Activated T-helper 2 cell treated with anti-CD3 and anti-CD28 coated beads, Interferon-gamma antibody, Interleukin-2, Interleukin-4, amounts not matched to agents 10 μg/mL and 5 μg/mL and 100 μg/mL, durations not matched to agents 14 hours and 24 hours and 36 hours (primary cell): ENCODE data around the gene SCCPDH. TPM values are rescaled to one million over a fixed set of nuclear protein-coding genes. Genes with fewer than 3 reads are reported as not detected.
"Not testable (repeated sequence)": the region's sequence is repeated elsewhere in the genome, so short reads cannot be mapped to it uniquely, and the experiment has no call there.

Experiments
- DNase-seq: peaks from one replicate; pipeline ENCODE4 v3.0.0; 2021; ENCODE audit warnings: low spot score
- H3K27ac Mint-ChIP-seq: one replicate; pipeline ENCODE4 v1.8.0; 2021; ENCODE audit warnings: mixed read lengths
- H3K27me3 Mint-ChIP-seq: one replicate; pipeline ENCODE4 v1.8.0; 2021; ENCODE audit warnings: low read depth, mixed read lengths
- H3K36me3 Mint-ChIP-seq: one replicate; pipeline ENCODE4 v1.8.0; 2021; ENCODE audit warnings: low read depth, mixed read lengths
- H3K4me1 Mint-ChIP-seq: one replicate; pipeline ENCODE4 v1.8.0; 2021; ENCODE audit warnings: low read depth, mixed read lengths
- H3K4me3 Mint-ChIP-seq: one replicate; pipeline ENCODE4 v1.8.0; 2021; ENCODE audit warnings: low read depth, mild to moderate bottlenecking, moderate library complexity, mixed read lengths
- H3K9me3 Mint-ChIP-seq: one replicate; pipeline ENCODE4 v1.8.0; 2021; ENCODE audit warnings: mixed read lengths
- intact Hi-C: fragments of 100-400 bp; cut with micrococcal nuclease; formaldehyde crosslinking; loops from one replicate; pipeline ENCODE4 v1.15.1; 2023
- total RNA-seq: library from RNA; stranded (reverse); gene quantifications from 2 replicates; pipeline ENCODE4 v1.2.3, GENCODE V29; 2022

SCCPDH gene
- total RNA-seq, 1 donor from 2014 or later, result 34.3 TPM

DNA sequence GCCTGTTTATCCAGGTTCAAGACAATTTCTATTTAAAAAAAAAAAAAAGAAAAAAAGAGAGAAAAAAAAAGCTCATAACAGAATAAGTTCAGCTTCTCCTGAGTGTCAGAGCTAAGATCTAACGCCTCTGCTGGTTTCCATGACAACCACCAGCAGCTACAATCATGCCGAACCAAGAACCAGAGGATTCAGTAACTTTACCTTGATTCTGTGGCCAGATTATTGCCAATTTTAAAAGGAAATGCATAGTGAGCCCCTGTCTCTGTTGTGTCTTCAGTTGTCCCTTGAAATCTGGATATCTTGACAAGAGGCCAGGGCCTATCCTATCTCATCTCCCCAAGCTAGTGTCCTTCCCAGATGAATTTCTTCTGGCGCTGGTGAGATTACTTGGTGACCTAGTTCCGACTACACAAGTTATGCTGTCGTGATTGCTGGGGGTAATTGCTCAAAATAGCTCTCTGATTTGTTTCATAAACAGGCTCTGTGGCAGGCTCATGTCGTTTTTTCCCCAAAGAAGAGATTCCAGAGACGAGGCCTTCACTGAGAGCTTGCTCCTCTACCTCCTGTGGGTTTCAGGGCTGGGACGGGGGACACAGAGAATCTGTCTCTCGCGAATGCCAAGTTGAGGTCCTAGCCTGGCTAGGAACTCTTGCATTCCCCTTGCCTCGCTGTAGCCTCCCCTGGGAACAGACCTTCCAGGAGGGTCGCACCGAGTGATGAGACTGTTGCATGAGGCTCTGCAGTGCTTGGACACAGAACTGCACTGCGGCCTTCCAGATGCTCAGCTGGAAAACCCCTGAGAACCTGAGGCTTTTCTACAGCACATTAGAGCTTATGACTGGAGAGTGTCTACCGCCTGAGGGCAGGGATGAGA lies 32.4 kb upstream of the SCCPDH start:
- H3K4me3 Mint-ChIP-seq, result no peak overlapping the region
- H3K36me3 Mint-ChIP-seq, result no peaks in the 10 kb centered on the region
- no peaks in the 10 kb centered on the region for H3K4me1 Mint-ChIP-seq
- no peak for DNase-seq
- peaks cover 18% of the 10 kb centered on the region for H3K9me3 Mint-ChIP-seq
- intact Hi-C loops, result no loop called here
- H3K27me3 Mint-ChIP-seq, result no peaks in the 10 kb centered on the region
- no peak overlapping the region for H3K27ac Mint-ChIP-seq

- H3K36me3 Mint-ChIP-seq, intact Hi-C loops, H3K27me3 Mint-ChIP-seq, H3K4me1 Mint-ChIP-seq, H3K4me3 Mint-ChIP-seq, DNase-seq, H3K27ac Mint-ChIP-seq: not testable (repeated sequence)
- peaks cover 18% of the 10 kb centered on the region for H3K9me3 Mint-ChIP-seq
Observed at GRCh38 chr1:246694213-246694895, 29.9 kb upstream of the SCCPDH start.

DNA sequence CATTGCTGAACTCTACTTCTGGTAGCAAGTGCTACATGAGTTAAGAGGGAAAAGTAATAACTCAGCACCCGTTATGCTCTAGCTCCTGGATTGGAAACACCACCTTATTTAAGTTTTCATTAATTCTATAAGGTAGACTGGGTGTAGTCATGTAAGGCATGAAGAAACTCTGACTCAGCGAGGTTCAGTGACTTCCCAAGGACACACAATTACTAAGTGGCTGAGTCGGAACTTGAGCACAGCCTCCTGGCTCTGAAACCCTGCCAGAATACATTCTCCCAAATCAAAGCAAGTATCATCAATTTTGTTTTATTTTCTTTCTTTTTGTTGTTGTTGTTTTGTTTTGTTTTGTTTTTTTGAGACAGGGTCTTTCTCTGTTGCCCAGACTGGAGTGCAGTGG lies 29.1 kb upstream of the SCCPDH start:
- Mint-ChIP-seq H3K36me3 (no peaks in the 10 kb centered on the region), H3K4me1 (peaks cover 9% of the 10 kb centered on the region), H3K9me3 (peaks cover 18% of the 10 kb centered on the region), H3K27me3 (no peaks in the 10 kb centered on the region), H3K4me3 (no peak overlapping the region), H3K27ac (no peak overlapping the region)
- intact Hi-C loops, result no loop called here
- no peak for DNase-seq

- Mint-ChIP-seq H3K27ac (no peak overlapping the region), H3K27me3 (no peaks in the 10 kb centered on the region), H3K4me1 (peaks cover 9% of the 10 kb centered on the region), H3K4me3 (no peak overlapping the region), H3K36me3 (no peaks in the 10 kb centered on the region), H3K9me3 (peaks cover 18% of the 10 kb centered on the region)
- intact Hi-C loops, result no loop called here
- no peak for DNase-seq
Observed at GRCh38 chr1:246695666-246696065, 28.5 kb upstream of the SCCPDH start.

DNA sequence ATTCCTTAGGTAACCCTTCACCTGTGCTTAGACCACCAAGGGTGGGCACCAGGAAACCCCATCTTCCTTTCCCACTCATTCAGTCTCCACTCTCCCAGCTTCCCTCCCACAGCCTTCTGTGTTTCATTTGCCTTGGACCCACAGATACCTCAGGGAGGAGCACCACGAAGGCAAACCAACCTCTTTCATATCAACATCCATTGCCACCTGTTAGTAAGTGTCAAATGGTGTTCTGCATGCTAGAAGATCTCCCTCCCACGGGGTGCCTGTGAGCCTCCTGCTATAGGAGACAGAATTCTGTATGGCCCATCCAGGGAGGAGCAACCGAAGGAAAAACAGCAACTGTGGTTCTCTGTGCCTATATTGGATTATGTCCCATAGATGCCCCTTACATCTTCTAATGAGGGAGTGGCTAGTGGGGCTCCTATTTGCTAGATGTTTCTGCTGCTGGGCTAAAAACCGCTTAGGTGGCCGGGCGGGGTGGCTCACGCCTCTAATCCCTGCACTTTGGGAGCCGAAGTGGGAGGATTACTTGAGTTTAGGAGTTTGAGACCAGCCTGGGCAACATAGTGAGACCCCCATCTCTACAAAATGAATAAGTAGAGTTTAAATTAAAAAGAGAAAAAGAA lies 25.6 kb upstream of the SCCPDH start:
- intact Hi-C loops, result loop anchor here (1.0 to 2.0 kb wide), 3 partner anchors 26 to 201 kb away; partner anchors contain the start of genes CNST, SCCPDH and TFB2M
- H3K27ac Mint-ChIP-seq, result no peak overlapping the region
- no peaks in the 10 kb centered on the region for H3K36me3 Mint-ChIP-seq

GRCh38 chr1:246699095-246699735 lies 25.0 kb upstream of the SCCPDH start:
- intact Hi-C loops, result loop anchor here (1.0 to 2.0 kb wide), 3 partner anchors 26 to 202 kb away; partner anchors contain the start of genes CNST, SCCPDH and TFB2M
- no peaks in the 10 kb centered on the region for H3K36me3 Mint-ChIP-seq
- H3K27ac Mint-ChIP-seq, result no peak overlapping the region
- peaks cover 5% of the 10 kb centered on the region for H3K27me3 Mint-ChIP-seq
- peak; percentile 71 for DNase-seq
- peaks cover 7% of the 10 kb centered on the region for H3K9me3 Mint-ChIP-seq
- H3K4me1 Mint-ChIP-seq, result peaks cover 9% of the 10 kb centered on the region
- H3K4me3 Mint-ChIP-seq, result no peak overlapping the region

More for the DNA sequence above, 25.6 kb upstream of the SCCPDH start:
- H3K4me3 Mint-ChIP-seq, result no peak overlapping the region
- H3K4me1 Mint-ChIP-seq, result peaks cover 9% of the 10 kb centered on the region
- H3K27me3 Mint-ChIP-seq, result peaks cover under 1% of the 10 kb centered on the region
- DNase-seq, result no peak
- H3K9me3 Mint-ChIP-seq, result peaks cover 12% of the 10 kb centered on the region

GRCh38 chr1:246703581-246703980 lies 20.6 kb upstream of the SCCPDH start:
- intact Hi-C loops, result loop anchor here (10.0 kb wide), 1 partner anchor 1549 kb away; the partner anchor contains the start of gene KIF26B
- Mint-ChIP-seq H3K27me3 (peaks cover 15% of the 10 kb centered on the region), H3K4me1 (peaks cover 16% of the 10 kb centered on the region), H3K27ac (no peak overlapping the region), H3K9me3 (no peaks in the 10 kb centered on the region), H3K4me3 (no peak overlapping the region), H3K36me3 (no peaks in the 10 kb centered on the region)
- no peak for DNase-seq

- Mint-ChIP-seq H3K4me1 (peaks cover 13% of the 10 kb centered on the region), H3K27ac (no peak overlapping the region), H3K27me3 (peaks cover 16% of the 10 kb centered on the region), H3K9me3 (peaks cover 7% of the 10 kb centered on the region), H3K36me3 (no peaks in the 10 kb centered on the region), H3K4me3 (no peak overlapping the region)
- no peak for DNase-seq
- intact Hi-C loops, result loop anchor here (5.0 to 10.0 kb wide), 2 partner anchors 373 to 1551 kb away; partner anchors contain the start of gene KIF26B
Observed at GRCh38 chr1:246705368-246705767, 18.8 kb upstream of the SCCPDH start.

DNA sequence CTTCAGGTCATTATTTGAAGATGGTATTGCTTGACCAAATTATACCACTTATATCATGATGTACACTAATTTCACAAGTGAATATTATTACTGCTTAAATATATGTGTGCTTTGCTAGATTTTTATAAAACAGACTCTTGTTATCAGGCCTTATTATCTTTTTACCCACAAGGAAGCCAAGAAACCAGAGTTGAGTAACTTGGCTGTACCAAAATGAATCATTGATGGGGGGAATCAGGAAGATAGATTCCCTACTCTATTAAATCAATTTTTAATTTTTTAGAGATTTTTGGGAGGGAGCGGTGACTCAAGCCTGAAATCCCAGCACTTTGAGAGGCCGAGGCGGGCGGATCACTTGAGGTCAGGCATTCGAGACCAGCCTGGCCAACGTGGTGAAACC lies 16.0 kb upstream of the SCCPDH start:
- Mint-ChIP-seq H3K4me1 (peaks cover 13% of the 10 kb centered on the region), H3K36me3 (no peaks in the 10 kb centered on the region), H3K27ac (no peak overlapping the region), H3K4me3 (no peak overlapping the region), H3K27me3 (peaks cover 32% of the 10 kb centered on the region), H3K9me3 (peaks cover 7% of the 10 kb centered on the region)
- intact Hi-C loops, result loop anchor here (5.0 to 10.0 kb wide), 2 partner anchors 376 to 1553 kb away; partner anchors contain the start of gene KIF26B
- no peak for DNase-seq

- no peak overlapping the region for H3K27ac Mint-ChIP-seq
- intact Hi-C loops, result loop anchor here (5.0 to 10.0 kb wide), 2 partner anchors 377 to 1554 kb away; partner anchors contain the start of gene KIF26B
- H3K36me3 Mint-ChIP-seq, result no peaks in the 10 kb centered on the region
- no peak overlapping the region for H3K4me3 Mint-ChIP-seq
- peaks cover 27% of the 10 kb centered on the region for H3K27me3 Mint-ChIP-seq
- H3K4me1 Mint-ChIP-seq, result peaks cover 13% of the 10 kb centered on the region
- peaks cover 7% of the 10 kb centered on the region for H3K9me3 Mint-ChIP-seq
- DNase-seq, result no peak
Observed at GRCh38 chr1:246709196-246709595, 15.0 kb upstream of the SCCPDH start.

GRCh38 chr1:246709835-246710234 lies 14.4 kb upstream of the SCCPDH start:
- H3K4me1 Mint-ChIP-seq, result peaks cover 13% of the 10 kb centered on the region
- no peak overlapping the region for H3K27ac Mint-ChIP-seq
- intact Hi-C loops, result loop anchor here (5.0 to 10.0 kb wide), 2 partner anchors 378 to 1555 kb away; partner anchors contain the start of gene KIF26B
- H3K27me3 Mint-ChIP-seq, result peaks cover 24% of the 10 kb centered on the region
- H3K9me3 Mint-ChIP-seq, result peaks cover 7% of the 10 kb centered on the region
- no peak overlapping the region for H3K4me3 Mint-ChIP-seq
- no peaks in the 10 kb centered on the region for H3K36me3 Mint-ChIP-seq
- no peak for DNase-seq

DNA sequence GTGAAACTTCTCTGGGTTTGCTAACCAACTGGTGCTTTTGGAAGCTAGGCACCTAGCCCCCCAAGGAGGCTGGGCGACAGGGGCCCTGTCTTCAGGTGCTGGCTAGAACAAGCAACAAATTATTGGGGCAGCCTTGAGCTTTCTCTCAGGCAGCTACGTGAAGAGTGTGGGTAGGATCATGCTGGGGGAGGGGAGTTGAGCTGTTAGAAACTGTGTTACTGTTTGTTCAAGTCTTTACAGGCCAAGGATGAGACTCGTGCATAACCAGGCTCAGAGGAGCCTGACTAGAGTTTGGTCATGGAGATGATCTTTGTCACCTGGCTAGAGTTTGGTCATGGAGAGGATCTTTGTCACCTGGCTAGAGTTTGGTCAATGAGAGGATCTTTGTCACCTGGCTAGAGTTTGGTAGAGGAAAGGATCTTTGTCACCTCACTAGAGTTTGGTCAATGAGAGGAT lies 12.6 kb upstream of the SCCPDH start:
- H3K4me3 Mint-ChIP-seq, result no peak overlapping the region
- H3K36me3 Mint-ChIP-seq, result no peaks in the 10 kb centered on the region
- intact Hi-C loops, result no loop called here
- H3K4me1 Mint-ChIP-seq, result peaks cover 11% of the 10 kb centered on the region
- DNase-seq, result no peak
- no peak overlapping the region for H3K27ac Mint-ChIP-seq
- H3K9me3 Mint-ChIP-seq, result peaks cover 7% of the 10 kb centered on the region
- peaks cover 30% of the 10 kb centered on the region for H3K27me3 Mint-ChIP-seq
